Nucleus accumbens (tissue), 56 donors: ENCODE measurements around the gene OSCAR.
A peak's percentile ranks its signal among the peaks of the same experiment; 100 is the strongest.

Experiments
- DNase-seq, 56 donors: peaks; one replicate each; lab custom pipeline; 2025; lab: John Stamatoyannopoulos, UW

The OSCAR gene

DNA sequence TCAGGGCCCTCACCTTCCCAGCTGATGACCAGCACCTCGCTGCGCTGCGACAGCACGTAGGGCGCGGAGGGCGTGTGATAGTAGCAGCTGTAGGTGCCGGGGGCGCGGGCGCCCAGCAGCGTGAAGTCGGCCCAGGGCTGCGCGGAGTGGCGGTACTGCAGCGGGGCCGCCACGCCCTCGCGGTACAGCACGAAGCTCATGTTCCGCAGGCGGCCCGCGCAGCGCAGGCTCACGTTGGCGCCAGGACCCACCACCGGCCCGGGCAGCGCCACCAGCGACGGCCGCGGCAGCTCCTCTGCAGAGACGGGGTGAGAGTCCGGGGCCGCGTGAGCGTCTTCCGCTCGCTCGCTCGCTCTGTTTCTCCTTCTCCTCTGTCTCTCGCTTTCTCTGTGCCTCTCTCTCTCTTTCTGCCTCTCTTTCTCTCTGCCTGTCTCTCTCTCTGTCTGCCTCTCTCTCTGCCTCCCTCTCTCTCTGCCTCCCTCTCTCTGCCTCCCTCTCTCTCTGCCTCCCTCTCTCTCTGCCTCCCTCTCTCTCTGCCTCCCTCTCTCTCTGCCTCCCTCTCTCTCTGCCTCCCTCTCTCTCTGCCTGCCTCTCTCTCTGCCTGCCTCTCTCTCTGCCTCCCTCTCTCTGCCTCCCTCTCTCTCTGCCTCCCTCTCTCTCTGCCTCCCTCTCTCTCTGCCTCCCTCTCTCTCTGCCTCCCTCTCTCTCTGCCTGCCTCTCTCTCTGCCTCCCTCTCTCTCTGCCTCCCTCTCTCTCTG lies 4.6 kb downstream of the OSCAR start:
- peak in 2 of 56 donors; percentile 5 to 8 for DNase-seq

DNA sequence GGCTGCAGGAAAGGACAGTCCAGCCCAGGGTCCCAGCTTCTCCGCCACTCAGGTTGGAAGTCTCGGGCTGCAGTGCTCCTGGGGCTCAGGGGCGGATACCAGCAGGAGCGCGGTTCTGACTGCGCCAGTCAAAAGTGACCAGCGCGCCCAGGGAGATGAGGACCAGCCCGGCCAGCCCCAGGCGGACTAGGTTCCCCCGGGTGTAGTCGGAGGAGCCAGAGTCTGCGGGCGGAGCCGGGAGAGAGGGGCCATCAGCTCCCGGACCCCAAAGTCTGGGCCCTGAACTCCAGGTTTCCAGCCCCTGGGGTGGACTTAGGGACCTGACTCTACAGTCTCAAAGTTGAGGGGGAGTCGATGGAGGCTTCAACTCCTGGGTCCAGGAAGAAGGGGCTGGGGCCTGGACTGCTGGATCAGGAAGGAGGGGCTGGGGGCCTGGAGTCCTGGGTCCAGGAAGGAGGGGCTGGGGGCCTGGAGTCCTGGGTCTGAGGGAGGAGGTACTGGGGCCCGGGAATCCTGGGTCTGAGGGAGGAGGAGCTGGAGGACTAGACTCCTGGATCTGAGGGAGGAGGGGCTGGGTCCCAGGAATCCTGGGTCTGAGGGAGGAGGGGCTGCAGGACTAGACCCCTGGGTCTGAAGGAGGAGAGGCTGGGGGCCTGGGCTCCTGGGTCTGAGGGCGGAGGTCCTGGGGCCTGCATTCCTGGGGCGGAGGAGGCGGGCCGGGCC lies 5.3 kb downstream of the OSCAR start:
- no peak for DNase-seq

DNA sequence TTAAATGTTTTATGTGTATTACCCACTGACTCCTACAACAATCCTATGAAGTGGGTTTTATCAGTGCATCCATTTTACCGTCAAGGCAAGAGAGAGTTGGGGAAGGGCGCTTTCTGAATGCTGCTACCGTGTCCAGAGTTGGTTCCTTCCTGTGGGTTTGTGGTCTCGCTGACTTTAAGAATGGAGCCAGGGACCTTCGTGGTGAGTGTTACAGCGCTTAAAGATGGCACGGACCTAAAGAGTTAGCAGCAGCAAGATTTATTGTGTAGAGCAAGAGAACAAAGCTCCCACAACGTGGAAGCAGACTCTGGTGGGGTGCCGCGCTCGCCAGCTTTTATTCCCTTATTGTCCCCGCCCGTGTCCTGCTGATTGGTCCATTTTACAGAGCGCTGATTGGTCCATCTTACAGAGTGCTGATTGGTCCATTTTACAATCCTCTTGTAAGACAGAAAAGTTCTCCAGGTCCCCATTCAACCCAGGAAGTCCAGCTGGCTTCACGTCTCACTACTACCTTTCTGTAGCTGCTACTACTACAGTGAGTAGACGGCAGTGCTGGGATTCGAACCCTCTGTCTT lies 6.1 kb downstream of the OSCAR start:
- no peak for DNase-seq

DNA sequence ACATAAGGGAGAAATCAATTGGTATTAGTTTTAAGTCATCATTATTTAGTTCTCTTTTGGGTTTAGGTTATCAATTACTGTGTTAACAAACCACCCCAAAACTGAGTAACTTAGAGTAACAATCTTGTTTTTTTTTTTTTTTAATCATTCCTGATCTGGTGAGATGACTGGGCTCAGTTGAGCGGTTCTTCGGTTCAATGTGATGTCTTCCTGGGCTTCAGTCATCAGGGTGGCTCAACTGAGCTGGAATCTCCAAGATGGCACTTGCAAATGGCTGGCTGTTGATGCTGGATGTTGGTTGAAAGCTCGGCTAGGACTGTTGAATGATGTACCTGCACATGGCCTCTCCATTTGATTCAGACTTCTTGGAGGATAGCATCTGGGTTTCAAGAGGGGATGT lies 16.2 kb downstream of the OSCAR start:
- DNase-seq, result no peak

DNA sequence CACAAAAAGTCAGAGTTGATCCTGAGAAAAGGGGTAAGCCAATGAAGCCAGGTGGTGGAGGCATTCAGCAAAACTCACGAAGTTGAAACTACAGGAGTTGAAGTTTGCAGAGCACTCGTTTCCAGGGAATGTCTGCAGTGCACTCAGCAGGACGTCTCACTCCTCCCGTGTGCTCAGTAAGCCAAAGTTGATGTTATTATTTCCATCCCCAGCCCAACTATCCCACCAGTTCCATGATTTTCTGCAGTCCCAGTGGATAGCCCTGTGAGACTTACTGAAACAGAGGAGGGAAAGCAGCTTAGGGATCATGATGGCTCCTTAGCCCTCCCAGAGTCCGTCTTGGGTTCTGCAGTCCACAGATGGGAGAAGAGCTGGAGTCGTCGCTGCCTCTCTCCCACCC lies 19.6 kb downstream of the OSCAR start, which contains the start of gene TARM1:
Gene TARM1 (minus strand): TSS at position 334 of the 400 bp plus-strand sequence. CDS start 25 bp downstream, at position 309.
- DNase-seq, result no peak

DNA sequence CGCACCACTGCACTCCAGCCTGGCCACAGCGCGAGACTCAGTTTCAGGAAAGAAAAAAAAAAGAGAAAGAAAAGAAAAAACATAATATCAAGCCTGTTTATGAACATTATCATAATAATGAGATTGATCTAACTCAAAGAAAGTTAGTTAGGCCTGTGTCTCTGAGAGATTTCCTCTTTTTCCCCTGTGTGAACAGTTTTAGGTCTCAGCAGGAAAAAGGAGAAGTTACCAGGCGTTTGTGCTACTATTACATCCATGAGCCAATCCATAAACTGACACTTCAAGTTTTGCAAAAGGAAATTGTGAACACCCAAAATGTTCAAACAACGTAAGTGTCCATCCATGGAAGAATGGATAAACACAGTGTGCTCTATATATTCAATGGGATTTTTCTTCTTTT lies 23.3 kb downstream of the OSCAR start:
- no peak for DNase-seq

DNA sequence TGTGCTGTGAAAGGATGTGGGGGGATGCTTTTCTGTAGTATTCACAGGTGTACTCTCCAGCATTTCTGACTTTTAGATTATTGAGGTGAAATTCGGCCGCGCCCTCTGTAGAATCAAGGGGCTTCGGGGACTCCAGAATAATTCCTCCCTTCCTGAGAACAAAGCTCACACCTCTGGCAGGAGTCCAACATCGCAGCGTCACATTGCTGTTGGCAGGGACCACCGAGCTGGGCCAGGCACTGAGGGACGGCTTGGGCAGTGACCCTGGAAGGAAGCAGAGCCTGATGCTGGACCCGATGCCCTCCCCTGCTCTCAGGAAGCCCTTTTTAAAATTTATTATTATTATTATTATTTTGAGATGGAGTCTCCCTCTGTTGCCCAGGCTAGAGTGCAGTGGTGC lies 25.8 kb downstream of the OSCAR start:
- no peak for DNase-seq

DNA sequence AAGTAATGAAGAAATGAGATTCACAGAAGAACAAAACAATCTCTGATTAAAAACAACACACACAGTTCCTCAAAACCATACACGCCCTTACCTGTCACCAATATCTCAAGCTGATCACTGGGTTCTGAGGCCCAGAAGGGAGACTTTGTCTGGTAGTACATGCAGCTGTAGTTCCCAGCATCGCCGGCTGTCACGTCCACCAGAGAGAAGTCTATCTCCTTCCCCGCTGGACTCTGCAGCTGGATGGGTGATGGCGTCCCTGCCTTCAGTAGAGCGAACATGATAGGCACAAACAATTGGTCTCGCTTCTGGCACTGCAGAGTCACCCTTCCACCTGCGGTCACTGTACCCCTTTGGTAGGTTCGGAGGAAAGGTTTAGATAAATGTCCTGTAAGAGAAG lies 26.8 kb downstream of the OSCAR start:
- no peak for DNase-seq

DNA sequence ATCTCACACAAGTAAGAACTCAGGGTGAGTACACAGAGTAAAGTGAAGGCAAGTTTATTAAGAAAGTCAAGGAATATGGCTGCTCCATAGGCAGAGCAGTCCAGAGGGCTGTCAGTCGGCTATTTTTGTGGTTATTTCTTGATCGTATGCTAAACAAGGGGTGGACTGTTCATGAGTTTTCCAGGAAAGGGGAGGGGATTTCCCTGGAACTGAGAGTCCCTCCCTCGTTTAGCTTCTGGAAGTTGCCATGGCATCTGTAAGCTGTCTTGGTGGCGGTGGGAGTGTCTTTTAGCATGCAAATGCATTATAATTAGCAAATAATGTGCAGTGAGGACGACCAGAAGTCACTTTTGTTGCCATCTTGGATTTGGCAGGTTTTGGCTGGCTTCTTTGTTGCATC lies 31.1 kb downstream of the OSCAR start:
- DNase-seq, result no peak

DNA sequence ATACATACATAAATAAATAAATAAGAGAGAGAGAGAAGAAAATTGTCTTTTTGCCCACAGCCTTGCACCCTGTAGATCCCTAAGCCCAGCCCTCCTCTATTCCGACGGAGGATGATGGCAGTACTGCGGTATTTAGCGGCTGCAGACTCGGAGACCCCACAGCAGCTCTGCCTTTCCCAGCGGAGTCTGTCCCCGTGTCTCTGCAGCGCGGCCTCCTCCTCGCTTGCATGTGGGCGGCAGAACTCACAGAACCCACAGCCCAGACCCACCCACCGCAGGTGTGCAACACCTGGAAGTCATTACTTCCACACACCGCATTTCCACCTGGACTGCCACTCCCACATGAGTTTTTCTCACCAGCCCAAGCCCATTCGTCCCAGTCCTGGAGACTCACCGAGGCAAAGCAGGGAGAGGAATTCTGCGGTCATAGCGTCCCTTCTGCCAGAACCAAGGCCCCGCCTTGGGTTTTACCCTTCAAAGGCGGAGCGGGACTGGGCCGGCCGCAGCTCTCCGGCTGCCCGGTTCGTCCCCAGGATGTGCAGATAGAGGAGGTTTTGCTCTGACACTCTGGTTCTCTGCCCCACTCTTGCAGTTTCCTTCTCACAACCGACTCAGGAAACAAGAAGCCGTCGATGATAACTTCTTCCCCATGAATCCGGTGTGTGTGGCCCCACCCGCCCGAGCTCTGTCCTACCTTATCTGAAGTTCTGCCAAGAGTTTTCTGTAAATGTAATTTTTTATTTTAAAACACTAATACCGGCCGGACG lies 37.1 kb downstream of the OSCAR start, which contains the start of gene VSTM1:
Gene VSTM1 (minus strand): TSS at position 548 of the 767 bp plus-strand sequence. CDS start 120 bp downstream, at position 428.
- DNase-seq, result no peak

DNA sequence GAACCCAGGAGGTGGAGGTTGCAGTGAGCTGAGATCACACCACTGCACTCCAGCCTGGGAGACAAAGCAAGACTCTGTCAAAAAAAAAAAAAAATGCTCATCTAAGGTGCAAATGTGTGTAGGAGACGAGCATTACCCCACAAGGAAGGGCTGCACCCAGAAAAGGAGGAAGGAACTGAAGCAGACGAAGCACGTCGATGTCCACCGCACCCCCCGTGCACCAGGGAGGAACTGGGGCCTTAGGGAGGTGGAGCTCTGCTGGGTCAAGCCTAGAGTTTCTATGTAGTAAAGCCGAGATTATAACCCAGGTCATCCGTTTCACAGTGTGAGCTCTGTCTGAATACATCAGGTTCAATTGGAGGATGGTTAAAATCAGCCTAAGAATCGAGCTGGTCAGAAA lies 38.0 kb downstream of the OSCAR start:
- DNase-seq, result no peak

DNA sequence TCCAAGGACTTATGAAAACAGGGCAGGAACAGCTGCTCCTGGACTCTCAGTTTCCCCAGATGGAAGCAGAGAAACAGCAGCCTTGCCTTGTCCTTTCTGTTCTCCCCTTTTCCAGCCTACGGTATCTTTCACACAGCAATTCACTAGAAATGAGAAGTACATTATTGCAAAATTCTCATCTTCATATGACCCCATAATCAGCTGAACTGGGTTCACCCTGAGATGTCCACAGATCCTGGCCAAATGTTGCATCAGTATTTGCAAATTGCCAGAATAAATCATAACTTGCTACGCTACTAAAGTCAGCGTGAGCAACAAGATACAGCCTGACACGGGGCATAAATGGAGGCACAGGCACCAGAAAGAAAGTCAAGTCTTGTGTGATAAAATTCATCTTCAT lies 53.0 kb downstream of the OSCAR start:
- no peak for DNase-seq

DNA sequence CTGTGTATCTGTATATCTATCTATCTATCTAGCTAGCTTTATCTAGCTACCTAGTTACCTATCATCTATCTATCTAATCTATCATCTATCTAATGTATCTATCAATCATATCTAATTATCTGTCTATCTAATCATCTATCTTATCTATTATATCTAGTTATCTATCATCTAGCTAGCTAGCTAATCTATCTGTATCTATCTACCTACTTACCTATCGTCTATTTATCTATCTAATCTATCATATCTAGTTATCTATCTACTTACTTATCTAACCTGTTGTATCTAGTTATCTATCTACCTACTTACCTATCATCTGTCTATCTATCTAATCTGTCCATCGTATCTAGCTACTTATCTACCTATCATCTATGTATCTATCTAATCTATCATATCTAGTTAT lies 54.8 kb downstream of the OSCAR start:
- no peak for DNase-seq
